ENCODE data around the gene ITGB8.
"Not testable (repeated sequence)": the region's sequence is repeated elsewhere in the genome, so short reads cannot be mapped to it uniquely, and the experiment has no call there.

ITGB8 gene

GRCh38 chr7:20298486-20298901 is 32.2 kb upstream of the ITGB8 start:
- Histone ChIP-seq H3K9ac (ENCODE audit: low read length) (no peak overlapping the region), H3K4me1 (ENCODE audit: control insufficient read depth, insufficient read depth, low read length) (peaks cover 6% of the 10 kb centered on the region), H3K36me3 (ENCODE audit: control insufficient read depth, insufficient read depth, low read length, severe bottlenecking) (no peaks in the 10 kb centered on the region), H3K9me3 (ENCODE audit: control insufficient read depth, low read length) (peaks cover 6% of the 10 kb centered on the region), H3K27me3 (replicated peaks; ENCODE audit: control insufficient read depth, insufficient read depth, low read length) (no peaks in the 10 kb centered on the region), H3K4me3 (ENCODE audit: low read length) (no peak overlapping the region)
- no peak for DNase-seq (ENCODE audit: low read depth)

DNA sequence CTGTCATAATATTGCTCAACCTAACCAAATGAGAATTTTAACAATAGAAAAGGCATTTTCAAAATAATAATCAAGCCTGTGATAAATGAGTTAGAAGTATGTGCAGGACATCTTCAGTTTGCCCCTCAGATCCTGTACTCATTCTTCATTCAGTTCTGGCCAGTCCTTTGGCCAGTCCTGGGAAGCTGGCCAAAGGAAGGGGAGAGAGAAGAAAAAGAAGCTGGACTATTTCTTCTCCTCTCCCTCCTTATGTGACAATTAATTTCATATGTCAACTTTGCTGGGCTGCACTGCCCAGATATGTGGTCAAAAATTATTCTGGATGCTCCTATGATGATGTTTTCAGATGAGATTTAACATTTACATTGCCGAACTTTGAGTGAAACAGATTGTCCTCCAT is 31.6 kb upstream of the ITGB8 start:
- Histone ChIP-seq H3K4me1 (ENCODE audit: control insufficient read depth, insufficient read depth, low read length) (peaks cover 6% of the 10 kb centered on the region), H3K9ac (ENCODE audit: low read length) (no peak overlapping the region), H3K27me3 (replicated peaks; ENCODE audit: control insufficient read depth, insufficient read depth, low read length) (no peaks in the 10 kb centered on the region), H3K9me3 (ENCODE audit: control insufficient read depth, low read length) (peaks cover 6% of the 10 kb centered on the region), H3K36me3 (ENCODE audit: control insufficient read depth, insufficient read depth, low read length, severe bottlenecking) (no peaks in the 10 kb centered on the region), H3K4me3 (ENCODE audit: low read length) (no peak overlapping the region)
- peak; percentile 29 for DNase-seq (ENCODE audit: low read depth)

- peak overlapping the region; percentile 57 for H3K9ac ChIP-seq (ENCODE audit: low read length)
- H3K4me1 ChIP-seq (ENCODE audit: control insufficient read depth, insufficient read depth, low read length) = peaks cover 6% of the 10 kb centered on the region
- peak overlapping the region; percentile 44 for H3K4me3 ChIP-seq (ENCODE audit: low read length)
- H3K36me3 ChIP-seq (ENCODE audit: control insufficient read depth, insufficient read depth, low read length, severe bottlenecking) = no peaks in the 10 kb centered on the region
- peak; percentile 83 for DNase-seq (ENCODE audit: low read depth)
- H3K27me3 ChIP-seq (replicated peaks; ENCODE audit: control insufficient read depth, insufficient read depth, low read length) = no peaks in the 10 kb centered on the region
- H3K9me3 ChIP-seq (ENCODE audit: control insufficient read depth, low read length) = peaks cover 5% of the 10 kb centered on the region
Measured at GRCh38 chr7:20299647-20300312, 30.9 kb upstream of the ITGB8 start.

DNA sequence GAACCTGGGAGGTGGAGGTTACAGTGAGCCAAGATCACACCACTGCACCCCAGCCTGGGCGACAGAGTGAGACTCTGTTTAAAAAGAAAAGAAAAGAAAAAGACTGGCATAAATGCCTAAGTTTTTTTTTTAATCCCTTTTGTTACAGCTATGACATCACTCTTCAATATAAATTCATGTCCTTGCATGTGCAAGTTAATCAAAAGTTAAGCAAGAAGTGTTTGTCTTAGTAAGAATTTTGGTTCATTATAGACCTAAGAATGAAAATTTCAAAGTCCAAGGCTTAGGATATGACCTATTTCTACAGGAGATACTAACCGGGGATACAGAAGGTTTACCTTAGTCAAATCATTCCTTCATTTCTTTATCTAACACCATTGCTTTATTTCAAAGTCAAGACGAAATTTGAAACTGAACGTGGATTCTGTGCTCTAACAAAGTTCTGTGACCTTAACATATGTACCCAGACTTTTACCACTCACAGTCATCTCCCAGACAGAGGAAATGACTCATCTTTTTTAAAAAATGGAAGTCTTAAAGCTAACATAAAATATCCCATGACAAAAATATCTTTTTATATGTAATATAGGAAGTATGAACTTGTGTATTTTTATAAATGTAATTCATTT is 29.3 kb upstream of the ITGB8 start:
- Histone ChIP-seq H3K27me3 (replicated peaks; ENCODE audit: control insufficient read depth, insufficient read depth, low read length) (no peaks in the 10 kb centered on the region), H3K4me1 (ENCODE audit: control insufficient read depth, insufficient read depth, low read length) (peaks cover 6% of the 10 kb centered on the region), H3K36me3 (ENCODE audit: control insufficient read depth, insufficient read depth, low read length, severe bottlenecking) (no peaks in the 10 kb centered on the region), H3K9me3 (ENCODE audit: control insufficient read depth, low read length) (no peaks in the 10 kb centered on the region), H3K9ac (ENCODE audit: low read length) (no peak overlapping the region), H3K4me3 (ENCODE audit: low read length) (no peak overlapping the region)
- DNase-seq (ENCODE audit: low read depth) = peak; percentile 47

GRCh38 chr7:20302300-20302699 is 28.4 kb upstream of the ITGB8 start:
- not testable (repeated sequence) for H3K9me3 ChIP-seq (ENCODE audit: control insufficient read depth, low read length); H3K9ac ChIP-seq (ENCODE audit: low read length); H3K4me1 ChIP-seq (ENCODE audit: control insufficient read depth, insufficient read depth, low read length); DNase-seq (ENCODE audit: low read depth); H3K36me3 ChIP-seq (ENCODE audit: control insufficient read depth, insufficient read depth, low read length, severe bottlenecking); H3K4me3 ChIP-seq (ENCODE audit: low read length); H3K27me3 ChIP-seq (replicated peaks; ENCODE audit: control insufficient read depth, insufficient read depth, low read length)

GRCh38 chr7:20302891-20303290 is 27.8 kb upstream of the ITGB8 start:
- no peak overlapping the region for H3K4me3 ChIP-seq (ENCODE audit: low read length)
- no peaks in the 10 kb centered on the region for H3K27me3 ChIP-seq (replicated peaks; ENCODE audit: control insufficient read depth, insufficient read depth, low read length)
- no peaks in the 10 kb centered on the region for H3K36me3 ChIP-seq (ENCODE audit: control insufficient read depth, insufficient read depth, low read length, severe bottlenecking)
- H3K4me1 ChIP-seq (ENCODE audit: control insufficient read depth, insufficient read depth, low read length) = peaks cover 6% of the 10 kb centered on the region
- H3K9me3 ChIP-seq (ENCODE audit: control insufficient read depth, low read length) = no peaks in the 10 kb centered on the region
- no peak for DNase-seq (ENCODE audit: low read depth)
- H3K9ac ChIP-seq (ENCODE audit: low read length) = no peak overlapping the region

DNA sequence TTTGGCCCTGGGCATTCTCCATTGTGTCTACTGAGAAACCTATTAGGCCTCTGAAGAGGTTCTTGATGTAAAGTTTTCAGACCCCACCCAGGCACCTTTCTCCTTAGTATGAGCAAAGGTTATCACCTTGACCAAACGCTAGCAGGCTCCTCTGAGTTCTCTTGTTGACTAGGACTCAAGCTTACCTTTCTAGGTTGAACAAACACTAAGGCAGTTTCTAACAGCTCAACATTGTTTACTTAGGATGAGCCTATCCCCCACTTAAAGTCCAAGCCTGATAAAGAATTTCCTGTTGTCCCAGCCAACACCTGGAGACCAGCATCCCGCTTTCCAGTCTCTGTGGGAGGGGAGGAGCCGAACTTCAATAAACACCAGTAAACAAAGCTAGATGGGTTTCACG is 26.3 kb upstream of the ITGB8 start:
- Histone ChIP-seq H3K36me3 (ENCODE audit: control insufficient read depth, insufficient read depth, low read length, severe bottlenecking) (no peaks in the 10 kb centered on the region), H3K9me3 (ENCODE audit: control insufficient read depth, low read length) (no peaks in the 10 kb centered on the region), H3K4me1 (ENCODE audit: control insufficient read depth, insufficient read depth, low read length) (peaks cover 6% of the 10 kb centered on the region), H3K27me3 (replicated peaks; ENCODE audit: control insufficient read depth, insufficient read depth, low read length) (no peaks in the 10 kb centered on the region), H3K9ac (ENCODE audit: low read length) (no peak overlapping the region), H3K4me3 (ENCODE audit: low read length) (no peak overlapping the region)
- no peak for DNase-seq (ENCODE audit: low read depth)

DNA sequence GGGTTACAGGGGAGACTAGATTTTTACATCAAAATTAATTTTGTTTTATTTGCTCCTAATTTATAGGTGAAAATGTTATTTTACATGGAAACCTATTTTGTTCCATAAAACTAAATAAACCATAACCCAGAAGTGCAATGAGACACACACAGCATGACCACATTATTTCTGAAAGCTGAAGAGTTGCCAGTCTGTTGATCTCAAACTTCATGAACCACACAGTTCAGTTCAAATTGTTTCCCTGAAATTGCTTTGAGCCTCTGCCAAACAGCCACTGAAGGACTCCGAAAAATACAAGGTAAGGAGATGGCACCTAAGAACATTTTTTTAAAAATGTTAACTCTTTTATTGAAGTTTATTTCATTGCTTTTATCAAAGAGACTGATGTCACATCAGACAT is 25.0 kb upstream of the ITGB8 start:
- Histone ChIP-seq H3K4me3 (ENCODE audit: low read length) (no peak overlapping the region), H3K4me1 (ENCODE audit: control insufficient read depth, insufficient read depth, low read length) (no peaks in the 10 kb centered on the region), H3K36me3 (ENCODE audit: control insufficient read depth, insufficient read depth, low read length, severe bottlenecking) (no peaks in the 10 kb centered on the region), H3K9ac (ENCODE audit: low read length) (no peak overlapping the region), H3K27me3 (replicated peaks; ENCODE audit: control insufficient read depth, insufficient read depth, low read length) (no peaks in the 10 kb centered on the region), H3K9me3 (ENCODE audit: control insufficient read depth, low read length) (no peaks in the 10 kb centered on the region)
- no peak for DNase-seq (ENCODE audit: low read depth)

DNA sequence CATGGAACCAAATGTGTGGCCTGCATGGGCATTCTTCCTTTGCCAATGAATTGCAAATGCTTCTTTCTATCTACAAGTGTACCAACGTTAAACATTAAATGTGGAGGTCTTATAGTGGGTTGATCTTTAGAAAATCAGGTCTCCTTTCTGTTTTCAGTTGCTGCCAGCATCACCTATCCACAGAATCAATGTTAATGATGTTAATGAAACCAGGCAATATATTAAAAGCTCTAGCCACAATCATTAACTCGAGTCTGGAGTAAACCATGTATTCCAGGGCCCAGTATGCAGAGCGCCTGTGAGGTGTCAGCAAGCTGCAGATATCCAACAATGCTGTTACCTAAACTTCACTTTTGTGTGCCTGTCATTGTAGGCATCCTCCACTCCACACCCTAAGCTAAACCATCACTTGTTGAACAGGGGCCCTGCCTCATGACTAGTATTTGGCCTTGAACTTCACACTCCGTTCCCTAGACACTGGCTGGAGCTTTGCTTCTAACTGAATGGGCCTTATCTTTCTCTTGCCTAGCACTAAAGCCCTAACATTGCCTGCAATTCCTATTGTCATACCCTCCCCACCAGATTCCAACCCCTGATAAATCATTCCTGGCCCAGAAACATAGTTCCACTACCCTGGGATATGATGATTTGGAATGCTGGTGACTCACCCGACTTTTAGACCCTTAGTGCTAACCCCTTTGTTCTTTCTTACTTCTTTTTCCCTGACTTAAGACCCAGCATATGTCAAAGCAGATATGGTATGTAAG is 24.3 kb upstream of the ITGB8 start:
- H3K36me3 ChIP-seq (ENCODE audit: control insufficient read depth, insufficient read depth, low read length, severe bottlenecking) = no peaks in the 10 kb centered on the region
- no peaks in the 10 kb centered on the region for H3K27me3 ChIP-seq (replicated peaks; ENCODE audit: control insufficient read depth, insufficient read depth, low read length)
- H3K4me3 ChIP-seq (ENCODE audit: low read length) = no peak overlapping the region
- no peaks in the 10 kb centered on the region for H3K9me3 ChIP-seq (ENCODE audit: control insufficient read depth, low read length)
- peaks cover 5% of the 10 kb centered on the region for H3K4me1 ChIP-seq (ENCODE audit: control insufficient read depth, insufficient read depth, low read length)
- DNase-seq (ENCODE audit: low read depth) = no peak
- no peak overlapping the region for H3K9ac ChIP-seq (ENCODE audit: low read length)

DNA sequence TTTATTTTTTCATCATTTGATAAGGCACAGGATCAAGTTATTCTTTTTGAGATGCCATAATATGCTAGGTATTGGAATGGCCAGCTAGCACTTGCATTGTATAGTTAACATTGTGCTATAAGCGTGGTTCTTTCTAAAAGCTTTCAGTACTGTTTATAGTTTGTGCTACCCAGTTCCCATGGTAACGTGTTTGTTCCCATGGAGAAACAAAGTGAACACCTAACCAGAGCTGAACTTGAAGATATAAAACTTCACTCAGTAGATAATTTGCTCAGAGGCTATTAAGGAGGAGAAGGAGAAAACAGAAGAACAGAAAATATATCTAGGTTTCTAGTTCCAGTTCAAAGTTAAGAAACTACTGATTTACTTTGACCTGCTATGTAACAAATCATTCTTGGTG is 23.6 kb upstream of the ITGB8 start:
- no peaks in the 10 kb centered on the region for H3K27me3 ChIP-seq (replicated peaks; ENCODE audit: control insufficient read depth, insufficient read depth, low read length)
- H3K4me1 ChIP-seq (ENCODE audit: control insufficient read depth, insufficient read depth, low read length) = peaks cover 5% of the 10 kb centered on the region
- no peak overlapping the region for H3K9ac ChIP-seq (ENCODE audit: low read length)
- H3K36me3 ChIP-seq (ENCODE audit: control insufficient read depth, insufficient read depth, low read length, severe bottlenecking) = no peaks in the 10 kb centered on the region
- peak; percentile 35 for DNase-seq (ENCODE audit: low read depth)
- no peak overlapping the region for H3K4me3 ChIP-seq (ENCODE audit: low read length)
- no peaks in the 10 kb centered on the region for H3K9me3 ChIP-seq (ENCODE audit: control insufficient read depth, low read length)

DNA sequence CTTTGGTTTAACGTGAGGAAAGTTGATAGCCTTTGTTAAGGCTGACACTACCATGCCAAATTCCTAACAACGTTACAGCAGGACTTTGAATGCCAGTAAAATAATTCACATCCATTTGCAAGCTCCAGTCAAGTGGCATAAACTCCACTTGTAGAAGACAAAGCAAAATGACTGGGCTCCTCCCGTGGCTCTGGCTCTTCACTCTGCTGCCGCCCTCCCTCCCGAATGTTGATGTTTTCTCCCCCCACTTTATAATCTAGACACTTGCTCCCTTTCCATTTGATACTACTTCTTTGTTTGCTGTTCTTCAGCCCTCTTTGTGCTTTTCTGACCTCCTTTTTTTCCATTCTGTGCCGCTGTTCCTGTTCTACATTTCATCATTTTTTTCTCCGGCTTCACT is 22.8 kb upstream of the ITGB8 start:
- H3K36me3 ChIP-seq (ENCODE audit: control insufficient read depth, insufficient read depth, low read length, severe bottlenecking) = no peaks in the 10 kb centered on the region
- no peak overlapping the region for H3K4me3 ChIP-seq (ENCODE audit: low read length)
- no peak for DNase-seq (ENCODE audit: low read depth)

More for the DNA sequence above, 22.8 kb upstream of the ITGB8 start:
- H3K9ac ChIP-seq (ENCODE audit: low read length) = no peak overlapping the region
- no peaks in the 10 kb centered on the region for H3K27me3 ChIP-seq (replicated peaks; ENCODE audit: control insufficient read depth, insufficient read depth, low read length)
- no peaks in the 10 kb centered on the region for H3K9me3 ChIP-seq (ENCODE audit: control insufficient read depth, low read length)
- peaks cover 5% of the 10 kb centered on the region for H3K4me1 ChIP-seq (ENCODE audit: control insufficient read depth, insufficient read depth, low read length)

Measured in adipocyte (in vitro differentiated cells).